ENCODE data around the gene AKT2. TPM values are rescaled to one million over a fixed set of nuclear protein-coding genes. Genes with fewer than 3 reads are reported as not detected.

Gene AKT2
- total and polyA plus RNA-seq, 2 of the 8 experiments (the other 6 are each of a cell fraction or from before 2014, with no cell fraction given), result 151 to 183 TPM

- TF ChIP-seq EZH2 (IDR thresholded peaks at IDR 0.05; ENCODE audit: low read depth, low read length, severe bottlenecking) (no peak), CBX8 (IDR thresholded peaks at IDR 0.05; ENCODE audit: borderline replicate concordance, low read depth, low read length) (no peak), TCF12 (IDR thresholded peaks at IDR 0.05; ENCODE audit: low read depth, low read length) (no peak), JUN (IDR thresholded peaks at IDR 0.05; ENCODE audit: low read depth, low read length) (no peak), PHF8 (conservative IDR thresholded peaks at IDR 0.05; ENCODE audit: low read depth, low read length) (no peak), TBP (IDR thresholded peaks at IDR 0.05; ENCODE audit: low read depth, low read length) (peak; percentile 72), SIX5 (IDR thresholded peaks at IDR 0.05; ENCODE audit: low read depth, low read length) (no peak), SIRT6 (IDR thresholded peaks at IDR 0.05; ENCODE audit: low read length) (no peak), CHD7 (IDR thresholded peaks at IDR 0.05; ENCODE audit: insufficient replicate concordance, low read length) (no peak), POLR2A (IDR thresholded peaks at IDR 0.05; ENCODE audit: control extremely low read depth in 1 of 2, low read depth in 2 of 2, low read length in 2 of 2) (peak in 1 of 2 experiments; percentile 14; a peak in 1 of 3 replicates), SP4 (IDR thresholded peaks at IDR 0.05; ENCODE audit: low read length) (no peak), ZNF274 (IDR thresholded peaks at IDR 0.05; ENCODE audit: borderline replicate concordance, extremely low read depth, low read length) (no peak)
These were observed 61.9 kb downstream of the AKT2 start (continued) for GRCh38 chr19:40223135-40223822.

Measured in H1 (cell line).